ENCODE data around the gene NHLRC3.

DNA sequence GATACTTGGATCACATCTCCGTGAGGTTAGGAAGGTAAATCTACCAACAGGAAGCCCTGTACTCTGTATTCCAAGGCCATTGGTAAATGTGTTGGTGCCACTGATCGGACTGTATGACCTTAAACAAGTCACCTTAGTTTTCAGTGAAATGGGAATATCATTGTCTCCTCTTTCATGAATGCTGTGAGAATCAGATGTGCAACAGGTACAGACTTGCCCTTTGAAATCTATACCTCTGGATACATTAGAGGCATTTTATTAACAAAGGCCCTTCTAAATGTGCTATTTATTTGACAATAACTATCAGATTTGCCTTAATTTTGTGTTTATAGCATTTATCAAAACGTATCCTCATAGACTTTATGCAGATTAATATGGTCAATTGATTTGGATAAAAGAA, 11.0 kb downstream of the NHLRC3 start:
- TF ChIP-seq POLR2A (IDR thresholded peaks at IDR 0.05) (no peak), POLR2AphosphoS5 (IDR thresholded peaks at IDR 0.05) (no peak)

Measured in transverse colon (tissue), 3 donors.